SU-DHL-6 (cell line): ENCODE results near the gene LRP4.

Experiments used
- H2AFZ ChIP-seq: fragments of 200-600 bp; sonication (generic); 2 replicates; pipeline ENCODE4 v1.6.1; 2014; ENCODE audit warnings: low read depth, mild to moderate bottlenecking, moderate library complexity, mixed read lengths, antibody characterized with exemption, low read length; ENCODE audit not compliant: severe bottlenecking
- H3F3A ChIP-seq: fragments of 200-600 bp; shearing (Covaris generic); 2 replicates; pipeline ENCODE4 v1.6.0; 2016; ENCODE audit warnings: antibody characterized with exemption, mild to moderate bottlenecking; ENCODE audit not compliant: insufficient read depth
- H3K27ac ChIP-seq: fragments of 200-600 bp; sonication (generic); 2 replicates; pipeline ENCODE4 v1.5.1; 2016; ENCODE audit warnings: low read depth, mild to moderate bottlenecking, low read length, moderate library complexity, mixed read lengths
- H3K27me3 ChIP-seq: fragments of 200-600 bp; sonication (generic), shearing (Covaris generic); 2 replicates; pipeline ENCODE4 v1.6.0; 2014; ENCODE audit warnings: mild to moderate bottlenecking, low read length
- H3K36me3 ChIP-seq: fragments of 200-600 bp; sonication (generic); 2 replicates; pipeline ENCODE4 v1.6.1; 2014; ENCODE audit warnings: mild to moderate bottlenecking, low read length, mixed read lengths
- H3K4me2 ChIP-seq: fragments of 300-600, 200-600 bp; shearing (Covaris generic), sonication (generic); 2 replicates; pipeline ENCODE4 v1.6.0; 2014; ENCODE audit warnings: low read length, low read depth, mild to moderate bottlenecking; ENCODE audit not compliant: poor library complexity, severe bottlenecking
- H3K4me3 ChIP-seq: fragments of 200-600 bp; sonication (generic); 2 replicates; pipeline ENCODE4 v1.5.1; 2014; ENCODE audit warnings: antibody characterized with exemption, low read length, mild to moderate bottlenecking, mixed read lengths; ENCODE audit not compliant: insufficient read depth, poor library complexity, severe bottlenecking
- H3K79me2 ChIP-seq: fragments of 200-600 bp; sonication (generic); 2 replicates; pipeline ENCODE4 v1.6.1; 2014; ENCODE audit warnings: mild to moderate bottlenecking, low read length, moderate library complexity; ENCODE audit not compliant: insufficient read depth
- H3K9ac ChIP-seq: fragments of 200-600 bp; sonication (generic); 2 replicates; pipeline ENCODE4 v1.7.0; 2014; ENCODE audit warnings: mild to moderate bottlenecking, low read length
- H3K9me2 ChIP-seq: fragments of 200-600 bp; sonication (generic); replicated peaks from 2 replicates; pipeline ENCODE4 v1.6.1; 2014; ENCODE audit warnings: low read length; ENCODE audit not compliant: insufficient read depth
- H3K9me3 ChIP-seq: fragments of 200-600 bp; sonication (generic); 2 replicates; pipeline ENCODE4 v1.6.1; 2014; ENCODE audit warnings: low read length, mixed read lengths; ENCODE audit not compliant: insufficient read depth
- H4K20me1 ChIP-seq: fragments of 200-600 bp; sonication (generic); 2 replicates; pipeline ENCODE4 v1.6.1; 2014; ENCODE audit warnings: low read depth, mild to moderate bottlenecking, antibody characterized with exemption, low read length, moderate library complexity, mixed read lengths
- CTCF ChIP-seq: fragments of 200-600 bp; sonication (generic); IDR thresholded peaks from one replicate; pipeline ENCODE4 v1.5.1; 2017; ENCODE audit warnings: antibody characterized with exemption, mild to moderate bottlenecking, low read length, moderate library complexity; ENCODE audit not compliant: insufficient read depth, poor library complexity, severe bottlenecking
- EZH2phosphoT487 ChIP-seq: fragments of 200-600 bp; sonication (generic), shearing (Covaris generic); conservative IDR thresholded peaks from 2 replicates; pipeline ENCODE4 v1.6.1; 2018; ENCODE audit warnings: mild to moderate bottlenecking, antibody characterized with exemption, low read length, moderate library complexity, mixed read lengths

Gene LRP4

GRCh38 chr11:46849631-46850030 is 68.7 kb downstream of the LRP4 start:
- H3K27ac ChIP-seq = no peak overlapping the region
- H3K36me3 ChIP-seq = no peaks in the 10 kb centered on the region
- H3K79me2 ChIP-seq = peaks cover 12% of the 10 kb centered on the region
- no peak overlapping the region for H3K4me3 ChIP-seq
- TF ChIP-seq CTCF = no peak
- H3K9me2 ChIP-seq = no peaks in the 10 kb centered on the region
- no peaks in the 10 kb centered on the region for H3K27me3 ChIP-seq
- no peaks in the 10 kb centered on the region for H3F3A ChIP-seq
- no peaks in the 10 kb centered on the region for H4K20me1 ChIP-seq
- no peak overlapping the region for H2AFZ ChIP-seq
- H3K9ac ChIP-seq = no peak overlapping the region
- no peaks in the 10 kb centered on the region for H3K9me3 ChIP-seq
- no peak overlapping the region for H3K4me2 ChIP-seq

DNA sequence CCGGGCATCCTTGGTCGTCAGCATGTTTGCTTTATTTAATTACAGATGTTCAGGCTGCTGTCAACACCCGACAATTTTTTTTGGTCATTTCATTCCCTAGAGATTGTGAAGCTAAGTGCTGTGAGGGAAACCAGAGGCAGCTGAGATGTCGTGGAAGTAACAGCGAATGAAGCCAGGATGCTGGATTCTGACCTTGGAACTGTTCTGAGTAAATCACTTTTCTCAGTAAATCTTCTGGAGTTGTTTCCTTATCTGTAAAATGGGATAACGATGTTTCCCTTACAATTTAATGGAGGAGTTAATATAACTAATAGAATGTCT is 71.9 kb downstream of the LRP4 start:
- TF ChIP-seq EZH2phosphoT487 (no peak), CTCF (no peak)
- Histone ChIP-seq H3K9me2 (no peaks in the 10 kb centered on the region), H3K4me2 (peak overlapping the region; percentile 82), H3K27me3 (no peaks in the 10 kb centered on the region), H3F3A (no peaks in the 10 kb centered on the region), H3K9ac (peak overlapping the region; percentile 61), H4K20me1 (no peaks in the 10 kb centered on the region), H3K27ac (no peak overlapping the region), H3K4me3 (peak overlapping the region; percentile 58), H3K9me3 (no peaks in the 10 kb centered on the region), H3K79me2 (peaks cover 43% of the 10 kb centered on the region), H2AFZ (peak overlapping the region; percentile 70), H3K36me3 (no peaks in the 10 kb centered on the region)

DNA sequence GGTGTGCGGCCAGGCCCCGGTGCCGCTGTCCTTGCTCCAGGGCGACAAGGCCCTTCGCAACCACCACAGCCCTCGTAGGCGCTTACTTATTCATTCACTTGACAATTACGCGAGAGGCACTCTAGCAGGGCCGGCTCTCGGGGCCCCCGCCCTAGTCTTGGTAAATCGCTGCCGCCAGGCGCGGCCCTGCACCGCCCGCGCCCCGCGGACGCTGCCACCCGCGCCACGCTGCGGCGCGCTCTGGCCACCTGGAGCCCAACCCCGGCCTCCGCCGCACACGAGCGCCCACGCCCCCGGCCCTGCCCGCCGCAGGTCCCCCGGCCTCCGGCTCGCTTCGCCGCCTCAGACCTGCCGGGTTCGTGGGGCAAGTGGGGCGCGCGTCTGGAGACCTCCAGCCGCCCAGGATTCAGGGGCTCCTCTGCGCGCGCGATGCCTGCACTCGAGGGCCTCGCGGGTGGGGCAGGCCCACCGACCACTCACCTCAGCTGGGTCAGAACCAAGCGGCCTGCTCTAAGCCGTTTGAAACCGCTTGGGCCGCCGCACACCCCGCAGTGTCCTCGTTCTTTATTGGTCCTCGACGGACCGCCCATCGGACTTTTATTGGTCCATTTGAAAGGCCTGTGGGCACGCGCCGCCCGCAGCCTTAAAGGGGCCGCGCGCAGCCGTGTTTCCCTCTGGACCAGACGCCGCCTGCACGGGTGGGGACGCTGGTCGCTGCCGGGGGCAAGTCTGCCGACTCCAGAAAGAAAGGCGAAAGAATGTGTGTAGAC is 72.4 kb downstream of the LRP4 start, which contains the start of gene CKAP5:
CKAP5 (minus strand) TSS at position 541 of the 770 bp plus-strand sequence. CDS start 25,049 bp downstream, outside the sequence.
- H2AFZ ChIP-seq = peak within 1 kb of the TSS; percentile 70
- H3K79me2 ChIP-seq = peaks cover 49% of the 10 kb centered on the region
- no peaks in the 10 kb centered on the region for H3K36me3 ChIP-seq
- peak within 1 kb of the TSS; percentile 61 for H3K9ac ChIP-seq
- H3K4me3 ChIP-seq = peak within 1 kb of the TSS; percentile 58
- no peaks in the 10 kb centered on the region for H3K27me3 ChIP-seq
- H3F3A ChIP-seq = no peaks in the 10 kb centered on the region
- no peaks in the 10 kb centered on the region for H3K9me3 ChIP-seq
- H3K4me2 ChIP-seq = peak within 1 kb of the TSS; percentile 82
- TF ChIP-seq CTCF = no peak
- TF ChIP-seq EZH2phosphoT487 = no peak
- H3K27ac ChIP-seq = peak within 1 kb of the TSS; percentile 61
- no peaks in the 10 kb centered on the region for H4K20me1 ChIP-seq
- H3K9me2 ChIP-seq = no peaks in the 10 kb centered on the region
